A549 (cell line): Measurements from ENCODE around the gene P4HB. TPM values are rescaled to one million over a fixed set of nuclear protein-coding genes. Genes with fewer than 3 reads are reported as not detected.

Experiments
- ATAC-seq, 2 experiments: fragments of 200-7000 bp in 1 of 2; fragments of >200 bp in 1 of 2; cut with Nextera tagmentation in 1 of 2; cut with Tn5 transposase in 1 of 2; 3 replicates each; pipeline versions ENCODE4 v1.8.0 to v1.9.1; 2018 to 2020; ENCODE audit warnings: mild to moderate bottlenecking in 1 of 2, moderate library complexity in 1 of 2
- CTCF ChIA-PET: fragments of 300-600 bp; sonication (Branson Sonifier 250); formaldehyde crosslinking; extraction: SDS; loops from one replicate; lab custom pipeline; 2021; ENCODE audit warnings: antibody characterized with exemption, inconsistent platforms; lab: Yijun Ruan, JAX
- POLR2A ChIA-PET: fragments of 350-600 bp; formaldehyde crosslinking; extraction: SDS; loops from one replicate; lab custom pipeline; 2021; ENCODE audit warnings: antibody characterized with exemption, inconsistent platforms; lab: Yijun Ruan, JAX
- DNase-seq, 2 experiments: peaks; one replicate each; pipeline versions ENCODE4 v3.0.0 to v3.0.0-alpha.2; 2011 to 2016; ENCODE audit warnings: low read depth in 1 of 2, low spot score in 1 of 2
- FAIRE-seq: peaks from 2 replicates; lab custom pipeline; 2011; peaks lifted over from hg19 to GRCh38; lab: Jason Lieb, UNC
- H3K27ac ChIP-seq, 2 experiments: fragments of >200 bp; sonication (Bioruptor Twin); formaldehyde crosslinking; 3 replicates each; pipeline ENCODE4 v1.5.1; 2016 to 2017
- H3K4me1 ChIP-seq: fragments of >200 bp; sonication (Bioruptor Twin); formaldehyde crosslinking; 3 replicates; pipeline ENCODE4 v1.6.1; 2016
- H3K4me2 ChIP-seq: fragments of >200 bp; sonication (Bioruptor Twin); formaldehyde crosslinking; 3 replicates; pipeline ENCODE4 v1.6.1; 2016
- H3K4me3 ChIP-seq: fragments of >200 bp; sonication (Bioruptor Twin); formaldehyde crosslinking; 3 replicates; pipeline ENCODE4 v1.5.1; 2016
- H3K9me3 ChIP-seq: fragments of >200 bp; sonication (Bioruptor Twin); formaldehyde crosslinking; 3 replicates; pipeline ENCODE4 v1.6.1; 2016
- BCL3 ChIP-seq: fragments of >200 bp; sonication (Bioruptor Twin); formaldehyde crosslinking; IDR thresholded peaks from 3 replicates; pipeline ENCODE4 v1.6.1; 2016
- CBX2 ChIP-seq: fragments of 200-600 bp; sonication (generic); IDR thresholded peaks from 2 replicates; pipeline ENCODE4 v1.6.1; 2016; ENCODE audit warnings: low read depth, mild to moderate bottlenecking, borderline replicate concordance
- EHF ChIP-seq: fragments of 250-450 bp; sonication (Bioruptor Pico); IDR thresholded peaks from 2 replicates; pipeline ENCODE4 v1.5.0; 2020; ENCODE audit warnings: mild to moderate bottlenecking
- EHMT2 ChIP-seq: fragments of 200-600 bp; sonication (generic); IDR thresholded peaks from 2 replicates; pipeline ENCODE4 v1.6.1; 2016; ENCODE audit warnings: antibody characterized with exemption, low read depth, mild to moderate bottlenecking, moderate library complexity
- EP300 ChIP-seq, 2 experiments: fragments of >200 bp; sonication (Bioruptor Twin); formaldehyde crosslinking; IDR thresholded peaks; 2 replicates in 1 of 2; 3 replicates in 1 of 2; pipeline ENCODE4 v1.6.1; 2016 to 2017
- HDAC2 ChIP-seq: fragments of 200-600 bp; sonication (generic); IDR thresholded peaks from 2 replicates; pipeline ENCODE4 v1.6.1; 2016
- HES2 ChIP-seq: fragments of >200 bp; sonication (Bioruptor Twin); formaldehyde crosslinking; IDR thresholded peaks from 2 replicates; pipeline ENCODE4 v1.6.1; 2016
- HEYL ChIP-seq: fragments of 250-450 bp; sonication (Bioruptor Pico); IDR thresholded peaks from 2 replicates; pipeline ENCODE4 v1.8.0; 2021; ENCODE audit warnings: mild to moderate bottlenecking, moderate library complexity
- HMGXB4 ChIP-seq: fragments of 250-450 bp; sonication (Bioruptor Pico); IDR thresholded peaks from 2 replicates; pipeline ENCODE4 v1.5.0; 2021; ENCODE audit warnings: mild to moderate bottlenecking, moderate library complexity, borderline replicate concordance
- HOXB5 ChIP-seq: fragments of 250-450 bp; sonication (Bioruptor Pico); IDR thresholded peaks from 2 replicates; pipeline ENCODE4 v1.5.0; 2020; ENCODE audit warnings: mild to moderate bottlenecking, moderate library complexity
- JUNB ChIP-seq: fragments of >200 bp; sonication (Bioruptor Twin); formaldehyde crosslinking; IDR thresholded peaks from 2 replicates; pipeline ENCODE4 v1.6.1; 2016
- KDM5A ChIP-seq: fragments of 200-600 bp; sonication (generic); IDR thresholded peaks from 2 replicates; pipeline ENCODE4 v1.6.1; 2016; ENCODE audit warnings: antibody characterized with exemption, mild to moderate bottlenecking
- MAX ChIP-seq: IDR thresholded peaks from 2 replicates; pipeline ENCODE4 v1.6.1; 2012
- MAZ ChIP-seq: fragments of 150-350 bp; IDR thresholded peaks from 2 replicates; pipeline ENCODE4 v1.6.1; 2014; ENCODE audit warnings: antibody characterized with exemption, low read depth, low read length, borderline replicate concordance
- NR3C1 ChIP-seq: fragments of >200 bp; sonication (Bioruptor Twin); formaldehyde crosslinking; IDR thresholded peaks from 3 replicates; pipeline ENCODE4 v1.6.1; 2017
- RAD21 ChIP-seq, 2 experiments: fragments of >200 bp in 1 of 2; sonication (Bioruptor Twin) in 1 of 2; formaldehyde crosslinking in 1 of 2; IDR thresholded peaks in 1 of 2; conservative IDR thresholded peaks in 1 of 2; 2 replicates in 1 of 2; 3 replicates in 1 of 2; pipeline ENCODE4 v1.6.1; 2012 to 2018; ENCODE audit warnings: inconsistent platforms in 1 of 2
- RARB ChIP-seq: fragments of 250-450 bp; sonication (Bioruptor Pico); IDR thresholded peaks from 2 replicates; pipeline ENCODE4 v1.8.0; 2021; ENCODE audit warnings: mild to moderate bottlenecking, moderate library complexity
- RCOR1 ChIP-seq: fragments of 150-350 bp; IDR thresholded peaks from 2 replicates; pipeline ENCODE4 v1.6.1; 2014; ENCODE audit warnings: antibody characterized with exemption, low read length, low read depth
- REST ChIP-seq: fragments of 200-600 bp; sonication (generic); IDR thresholded peaks from 2 replicates; pipeline ENCODE4 v1.6.1; 2016; ENCODE audit warnings: antibody characterized with exemption, mild to moderate bottlenecking, moderate library complexity
- RFX5 ChIP-seq: fragments of 450-650 bp; IDR thresholded peaks from 2 replicates; pipeline ENCODE4 v1.7.1; 2014; ENCODE audit warnings: antibody characterized with exemption, mild to moderate bottlenecking, moderate library complexity
- SMC3 ChIP-seq: fragments of >200 bp; sonication (Bioruptor Twin); formaldehyde crosslinking; IDR thresholded peaks from 3 replicates; pipeline ENCODE4 v1.6.1; 2018; ENCODE audit warnings: inconsistent platforms
- SREBF2 ChIP-seq: fragments of 450-650 bp; IDR thresholded peaks from 2 replicates; pipeline ENCODE4 v1.6.1; 2014; ENCODE audit warnings: mild to moderate bottlenecking, moderate library complexity
- TP53 ChIP-seq: fragments of 250-450 bp; sonication (Bioruptor Pico); IDR thresholded peaks from 2 replicates; pipeline ENCODE4 v1.5.0; 2021; ENCODE audit warnings: mild to moderate bottlenecking, moderate library complexity
- ZFP36 ChIP-seq: fragments of 450-650 bp; IDR thresholded peaks from 2 replicates; pipeline ENCODE4 v1.6.1; 2014; ENCODE audit warnings: borderline replicate concordance; ENCODE audit not compliant: partially characterized antibody
- ZNF302 ChIP-seq: fragments of 250-450 bp; sonication (Bioruptor Pico); IDR thresholded peaks from 2 replicates; pipeline ENCODE4 v1.9.0; 2021; ENCODE audit warnings: inconsistent platforms, mild to moderate bottlenecking, moderate library complexity
- WGBS: methylation state at CpG from one replicate; pipeline ENCODE4 v1.1.6; 2017; ENCODE audit errors: missing lambda C conversion rate; 5-methylcytosine and 5-hydroxymethylcytosine counted together
- polyA plus RNA-seq, 4 experiments: library from polyadenylated mRNA; depleted of rRNA in 3 of 4; stranded (reverse); fragments of >200 nt; fragmentation: RNase III in 1 of 4; extraction: RNeasy Plus Mini Kit Qiagen cat#74134 plus additional on column Dnase treatment in 1 of 4; gene quantifications; 2 replicates in 3 of 4; 3 replicates in 1 of 4; pipeline ENCODE4 v1.2.3, GENCODE V29; 2011 to 2017

P4HB gene
- polyA plus RNA-seq, 2 of the 4 experiments (the other 2 are of a cell fraction), result 102 to 622 TPM

- Histone ChIP-seq H3K9me3 (no peaks in the 10 kb centered on the region), H3K4me3 (no peak overlapping the region), H3K27ac (no peak overlapping the region), H3K4me2 (no peak overlapping the region), H3K4me1 (peaks cover 36% of the 10 kb centered on the region)
- DNase-seq (no peak), FAIRE-seq (no peak), ATAC-seq (no peak)
- POLR2A ChIA-PET, result no interaction called here
- CTCF ChIA-PET, result interaction anchor here (1.1 to 1.6 kb wide), 3 partner anchors 8 to 70 kb away, joined by 4 to 6 read pairs (median 4); no protein-coding TSS in a partner anchor
- 75% methylated on average over 9 of the region's 9 CpGs for WGBS
- TF ChIP-seq REST, result no peak
- no peak for TF ChIP-seq ZNF302 (CRISPR knock-in tag)
- TF ChIP-seq JUNB, result no peak
- no peak for TF ChIP-seq NR3C1
- no peak for TF ChIP-seq SREBF2
- no peak for TF ChIP-seq EP300 (IDR thresholded peaks at IDR 0.05)
- no peak for TF ChIP-seq SMC3
- TF ChIP-seq HEYL (CRISPR knock-in tag), result no peak
- TF ChIP-seq HES2, result no peak
Observed at GRCh38 chr17:81802048-81802758, 58.1 kb downstream of the P4HB start.

- no peak overlapping the region for H3K27ac ChIP-seq
- ChIA-PET CTCF (interaction anchor here (0.7 to 1.6 kb wide), 5 partner anchors 9 to 70 kb away, joined by 3 to 6 read pairs (median 4); no protein-coding TSS in a partner anchor), POLR2A (no interaction called here)
- no peak for TF ChIP-seq HMGXB4 (CRISPR knock-in tag)
- TF ChIP-seq EHF (CRISPR knock-in tag), result no peak
- TF ChIP-seq HEYL (CRISPR knock-in tag), result no peak
- no peak for TF ChIP-seq MAZ
- TF ChIP-seq RFX5, result no peak
- no peak for TF ChIP-seq TP53 (CRISPR knock-in tag)
- TF ChIP-seq CBX2, result no peak
- no peak for TF ChIP-seq HDAC2
- TF ChIP-seq REST, result no peak
- TF ChIP-seq KDM5A, result no peak
- TF ChIP-seq SMC3, result no peak
- TF ChIP-seq EHMT2, result no peak
- TF ChIP-seq RAD21 (conservative IDR thresholded peaks at IDR 0.05 in 1 of 2, IDR thresholded peaks at IDR 0.05 in 1 of 2), result no peak
- no peak for TF ChIP-seq RARB (CRISPR knock-in tag)
- TF ChIP-seq HOXB5 (CRISPR knock-in tag), result no peak
- no peak for TF ChIP-seq MAX
- no peak for TF ChIP-seq BCL3
- no peak for TF ChIP-seq RCOR1
- TF ChIP-seq ZFP36, result no peak
- no peaks in the 10 kb centered on the region for H3K9me3 ChIP-seq
- DNase-seq, result no peak
- no peak overlapping the region for H3K4me3 ChIP-seq
- ATAC-seq, result no peak
- no peak overlapping the region for H3K4me2 ChIP-seq
- H3K4me1 ChIP-seq, result peaks cover 27% of the 10 kb centered on the region
- FAIRE-seq, result no peak
- WGBS, result 89% methylated on average over 9 of the region's 9 CpGs
Observed at GRCh38 chr17:81801327-81801726, 59.0 kb downstream of the P4HB start.
